ENCODE results near the gene KPNB1. TPM values are rescaled to one million over a fixed set of nuclear protein-coding genes. Genes with fewer than 3 reads are reported as not detected.

Gene KPNB1
- total RNA-seq, 1 donor from 2014 or later: 642 TPM

GRCh38 chr17:47621293-47622179 lies 28.2 kb upstream of the KPNB1 start:
- Mint-ChIP-seq H3K27ac (ENCODE audit: unreplicated experiment) (no peak overlapping the region), H3K4me1 (peaks cover 8% of the 10 kb centered on the region), H3K4me3 (no peak overlapping the region), H3K9me3 (no peaks in the 10 kb centered on the region), H3K36me3 (ENCODE audit: low read depth) (peaks cover 12% of the 10 kb centered on the region), H3K27me3 (ENCODE audit: low read depth) (no peaks in the 10 kb centered on the region)
- TF ChIP-seq CTCF (conservative IDR thresholded peaks at IDR 0.05): no peak
- DNase-seq (ENCODE audit: low read depth, low spot score): no peak

- H3K36me3 Mint-ChIP-seq (ENCODE audit: low read depth): peaks cover 12% of the 10 kb centered on the region
- no peak for DNase-seq (ENCODE audit: low read depth, low spot score)
- H3K4me1 Mint-ChIP-seq: peaks cover 8% of the 10 kb centered on the region
- no peaks in the 10 kb centered on the region for H3K27me3 Mint-ChIP-seq (ENCODE audit: low read depth)
- no peak overlapping the region for H3K27ac Mint-ChIP-seq (ENCODE audit: unreplicated experiment)
- no peak overlapping the region for H3K4me3 Mint-ChIP-seq
- TF ChIP-seq CTCF (conservative IDR thresholded peaks at IDR 0.05): no peak
- H3K9me3 Mint-ChIP-seq: no peaks in the 10 kb centered on the region
Observed at GRCh38 chr17:47622180-47622549, 27.6 kb upstream of the KPNB1 start.

GRCh38 chr17:47624727-47625068 lies 25.0 kb upstream of the KPNB1 start:
- H3K4me1 Mint-ChIP-seq: peaks cover 8% of the 10 kb centered on the region
- H3K36me3 Mint-ChIP-seq (ENCODE audit: low read depth): peaks cover 8% of the 10 kb centered on the region
- H3K4me3 Mint-ChIP-seq: no peak overlapping the region
- H3K27ac Mint-ChIP-seq (ENCODE audit: unreplicated experiment): no peak overlapping the region
- no peak for TF ChIP-seq CTCF (conservative IDR thresholded peaks at IDR 0.05)
- no peak for DNase-seq (ENCODE audit: low read depth, low spot score)
- no peaks in the 10 kb centered on the region for H3K9me3 Mint-ChIP-seq
- no peaks in the 10 kb centered on the region for H3K27me3 Mint-ChIP-seq (ENCODE audit: low read depth)

- Mint-ChIP-seq H3K27ac (ENCODE audit: unreplicated experiment) (no peak overlapping the region), H3K27me3 (ENCODE audit: low read depth) (no peaks in the 10 kb centered on the region), H3K9me3 (no peaks in the 10 kb centered on the region), H3K36me3 (ENCODE audit: low read depth) (peaks cover 4% of the 10 kb centered on the region), H3K4me1 (no peaks in the 10 kb centered on the region), H3K4me3 (no peak overlapping the region)
- no peak for TF ChIP-seq CTCF (conservative IDR thresholded peaks at IDR 0.05)
- no peak for DNase-seq (ENCODE audit: low read depth, low spot score)
Observed at GRCh38 chr17:47628014-47628566, 21.6 kb upstream of the KPNB1 start.

- H3K27me3 Mint-ChIP-seq (ENCODE audit: low read depth): no peaks in the 10 kb centered on the region
- H3K27ac Mint-ChIP-seq (ENCODE audit: unreplicated experiment): no peak overlapping the region
- no peak for TF ChIP-seq CTCF (conservative IDR thresholded peaks at IDR 0.05)
- H3K4me3 Mint-ChIP-seq: no peak overlapping the region
- peaks cover 2% of the 10 kb centered on the region for H3K36me3 Mint-ChIP-seq (ENCODE audit: low read depth)
- no peak for DNase-seq (ENCODE audit: low read depth, low spot score)
- H3K9me3 Mint-ChIP-seq: no peaks in the 10 kb centered on the region
- no peaks in the 10 kb centered on the region for H3K4me1 Mint-ChIP-seq
Observed at GRCh38 chr17:47629826-47630225, 19.9 kb upstream of the KPNB1 start.
